ENCODE results near the gene OR5K2.

The OR5K2 gene

DNA sequence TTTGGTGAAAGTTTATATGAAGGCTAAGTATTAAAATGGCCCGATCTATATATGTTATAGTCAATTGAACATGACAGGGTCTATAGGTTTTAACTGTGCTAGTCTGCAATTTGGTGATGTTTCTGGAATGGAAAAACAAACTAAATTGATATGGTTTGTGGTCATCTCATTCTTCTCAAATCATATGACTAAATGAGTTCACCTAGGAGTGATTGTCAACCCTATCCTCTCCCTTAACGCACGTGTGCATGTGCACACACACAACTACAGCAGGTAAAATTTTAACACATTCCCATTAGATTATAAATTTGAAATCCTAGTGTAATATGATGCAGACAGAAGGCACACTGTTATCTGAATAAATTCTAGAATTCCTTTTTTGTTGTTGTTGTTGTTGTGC is 16.3 kb downstream of the OR5K2 start:
- no peak for TF ChIP-seq CTCF (IDR thresholded peaks at IDR 0.05; ENCODE audit: low read depth, low read length)
- TF ChIP-seq, protein P1, sequence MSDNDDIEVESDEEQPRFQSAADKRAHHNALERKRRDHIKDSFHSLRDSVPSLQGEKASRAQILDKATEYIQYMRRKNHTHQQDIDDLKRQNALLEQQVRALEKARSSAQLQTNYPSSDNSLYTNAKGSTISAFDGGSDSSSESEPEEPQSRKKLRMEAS (IDR thresholded peaks at IDR 0.05; ENCODE audit: low read depth, low read length), result no peak
- TF ChIP-seq POLR2A (IDR thresholded peaks at IDR 0.05; ENCODE audit: extremely low read depth, insufficient read length), result no peak

DNA sequence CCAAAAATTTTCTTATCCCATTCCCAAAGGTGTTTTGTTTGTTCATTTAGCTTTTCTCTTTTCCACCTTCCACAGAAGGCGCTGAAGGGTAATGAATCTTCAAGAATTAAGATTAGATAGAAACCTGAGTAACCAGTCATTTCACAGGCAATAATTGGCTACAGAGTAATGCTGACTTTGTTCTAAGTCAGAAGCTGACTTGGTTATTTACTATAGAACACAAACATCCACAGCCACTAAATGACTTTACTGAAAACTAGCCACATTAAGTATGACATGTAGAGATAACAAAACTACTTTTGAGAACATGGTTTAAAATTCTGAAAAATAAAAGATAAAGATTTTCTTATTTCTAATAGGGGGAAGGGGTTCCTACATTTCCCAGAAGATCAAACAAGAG is 17.5 kb downstream of the OR5K2 start:
- no peak for TF ChIP-seq MYC (IDR thresholded peaks at IDR 0.05; ENCODE audit: low read depth, low read length)
- TF ChIP-seq, protein P1 (IDR thresholded peaks at IDR 0.05; ENCODE audit: low read depth, low read length), result no peak
- no peak for TF ChIP-seq POLR2A (IDR thresholded peaks at IDR 0.05; ENCODE audit: extremely low read depth, insufficient read length)
- TF ChIP-seq CTCF (IDR thresholded peaks at IDR 0.05; ENCODE audit: low read depth, low read length), result no peak
- no peak for DNase-seq (ENCODE audit: low read depth)
- no peak overlapping the region for H3K4me3 ChIP-seq (ENCODE audit: low read depth, low read length)

More for the DNA sequence above, 16.3 kb downstream of the OR5K2 start:
- H3K4me3 ChIP-seq (ENCODE audit: low read depth, low read length), result no peak overlapping the region
- no peak for DNase-seq (ENCODE audit: low read depth)

GRCh38 chr3:98518816-98519215 is 21.3 kb downstream of the OR5K2 start:
- H3K4me3 ChIP-seq (ENCODE audit: low read depth, low read length), result no peak overlapping the region
- TF ChIP-seq, protein P1 (IDR thresholded peaks at IDR 0.05; ENCODE audit: low read depth, low read length), result no peak
- no peak for TF ChIP-seq CTCF (IDR thresholded peaks at IDR 0.05; ENCODE audit: low read depth, low read length)
- no peak for TF ChIP-seq MYC (IDR thresholded peaks at IDR 0.05; ENCODE audit: low read depth, low read length)
- TF ChIP-seq POLR2A (IDR thresholded peaks at IDR 0.05; ENCODE audit: extremely low read depth, insufficient read length), result no peak
- DNase-seq (ENCODE audit: low read depth), result no peak

DNA sequence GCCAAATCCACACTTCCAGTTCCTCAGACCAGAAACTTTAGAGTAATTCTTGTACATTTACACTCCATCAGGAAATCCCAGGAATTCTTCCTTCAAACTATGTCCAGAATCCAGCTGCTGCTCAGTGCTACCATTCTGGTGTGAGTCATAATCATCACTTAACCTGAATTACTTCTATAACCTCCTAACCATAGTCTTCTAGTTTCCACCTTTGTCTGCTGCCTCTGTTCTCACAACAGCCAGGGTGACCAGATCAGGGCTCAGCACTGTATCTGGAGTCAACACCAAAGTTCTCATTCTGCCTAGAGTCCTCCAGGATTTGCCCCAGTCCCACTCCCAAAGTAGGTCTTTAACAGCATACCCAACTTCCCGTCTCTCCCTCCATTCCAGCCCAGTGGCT is 21.9 kb downstream of the OR5K2 start:
- TF ChIP-seq POLR2A (IDR thresholded peaks at IDR 0.05; ENCODE audit: extremely low read depth, insufficient read length), result no peak
- TF ChIP-seq CTCF (IDR thresholded peaks at IDR 0.05; ENCODE audit: low read depth, low read length), result no peak
- TF ChIP-seq MYC (IDR thresholded peaks at IDR 0.05; ENCODE audit: low read depth, low read length), result no peak
- TF ChIP-seq, protein P1 (IDR thresholded peaks at IDR 0.05; ENCODE audit: low read depth, low read length), result no peak
- no peak overlapping the region for H3K4me3 ChIP-seq (ENCODE audit: low read depth, low read length)
- no peak for DNase-seq (ENCODE audit: low read depth)

DNA sequence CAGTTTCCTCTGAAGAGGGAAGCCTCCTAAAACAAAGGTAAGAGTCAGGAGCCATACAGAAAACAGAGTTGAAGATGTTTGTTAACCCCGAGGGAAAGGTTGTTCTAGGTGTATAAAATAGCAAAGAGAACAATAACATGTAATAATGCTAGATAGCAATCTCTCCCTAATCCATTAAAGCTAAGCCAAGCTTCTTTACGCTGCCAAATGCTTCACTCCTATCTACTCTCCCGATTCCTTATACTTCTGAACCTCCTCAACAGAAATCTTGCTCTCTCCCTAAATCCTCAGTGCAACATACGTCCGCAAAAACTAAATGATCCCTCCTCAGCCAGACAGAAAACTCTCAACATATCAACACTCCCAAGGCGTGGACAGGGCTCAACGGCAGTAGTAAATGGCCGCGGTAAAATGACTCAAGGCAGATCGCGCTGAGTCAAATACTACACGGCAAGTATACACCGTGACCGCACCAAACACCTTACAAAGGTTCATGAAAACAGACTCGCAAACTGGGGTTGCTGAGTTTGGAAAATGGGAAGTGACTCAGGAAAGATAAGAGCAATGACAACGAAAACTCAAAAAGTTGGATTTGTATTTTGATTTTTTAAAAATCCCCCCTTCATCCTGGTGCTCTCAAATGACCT is 24.5 kb downstream of the OR5K2 start:
- DNase-seq (ENCODE audit: low read depth), result peak; percentile 60
- H3K4me3 ChIP-seq (ENCODE audit: low read depth, low read length), result peak overlapping the region; percentile 96
- TF ChIP-seq, protein P1 (IDR thresholded peaks at IDR 0.05; ENCODE audit: low read depth, low read length), result no peak
- TF ChIP-seq MYC (IDR thresholded peaks at IDR 0.05; ENCODE audit: low read depth, low read length) (peak; percentile 13; the same call in 1 of the 2 replicates), CTCF (IDR thresholded peaks at IDR 0.05; ENCODE audit: low read depth, low read length) (no peak)
